Measurements from ENCODE around the gene FBXO46.

FBXO46 gene

DNA sequence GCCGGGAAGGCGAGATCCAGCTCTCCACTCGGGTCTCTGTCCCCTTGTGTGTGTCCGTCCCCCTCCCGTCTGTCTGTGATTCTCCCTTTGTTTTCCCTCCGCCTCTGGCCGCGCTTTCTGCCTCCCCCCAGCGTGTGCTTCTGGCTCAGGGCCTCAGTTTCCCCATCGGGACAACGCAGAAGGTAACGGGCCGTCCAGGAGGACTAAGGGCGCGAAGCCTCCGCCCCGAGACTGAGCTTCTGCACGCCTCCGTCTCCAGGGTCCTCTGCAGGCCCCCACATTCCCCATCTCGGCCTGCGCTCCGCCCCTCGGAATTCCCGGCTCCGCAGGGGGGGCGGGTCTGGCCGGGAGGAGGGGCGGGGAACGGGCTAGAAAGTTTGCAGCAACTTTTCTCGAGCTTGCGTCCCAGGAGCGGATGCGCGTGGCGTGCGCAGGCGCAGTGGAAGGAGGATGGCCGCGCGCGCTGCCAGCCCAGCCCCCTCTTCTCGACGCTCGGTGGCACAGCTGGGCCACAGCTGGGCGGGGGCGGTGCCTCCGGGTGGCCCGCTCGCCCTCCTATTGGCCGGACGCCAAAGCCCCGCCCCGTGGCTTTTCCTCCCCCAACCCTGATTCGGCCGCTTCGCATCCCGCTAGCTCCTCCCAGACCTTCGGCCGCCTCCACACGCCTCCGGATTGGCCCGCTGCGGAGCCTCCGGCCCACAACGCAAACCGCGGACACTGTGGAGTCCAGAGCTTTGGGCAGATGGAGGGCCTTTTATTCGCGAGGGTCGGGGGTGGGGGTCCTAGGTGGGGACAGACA is 38.5 kb upstream of the FBXO46 start, which contains the start of gene SIX5:
Gene SIX5, minus strand, starts transcription at position 269 of the 799 bp plus-strand sequence. CDS start 408 bp downstream, outside the sequence.
- ATAC-seq = peak; percentile 74
- H3K27ac Mint-ChIP-seq = peak within 1 kb of the TSS; percentile 85
- H3K9me3 Mint-ChIP-seq = no peaks in the 10 kb centered on the region

DNA sequence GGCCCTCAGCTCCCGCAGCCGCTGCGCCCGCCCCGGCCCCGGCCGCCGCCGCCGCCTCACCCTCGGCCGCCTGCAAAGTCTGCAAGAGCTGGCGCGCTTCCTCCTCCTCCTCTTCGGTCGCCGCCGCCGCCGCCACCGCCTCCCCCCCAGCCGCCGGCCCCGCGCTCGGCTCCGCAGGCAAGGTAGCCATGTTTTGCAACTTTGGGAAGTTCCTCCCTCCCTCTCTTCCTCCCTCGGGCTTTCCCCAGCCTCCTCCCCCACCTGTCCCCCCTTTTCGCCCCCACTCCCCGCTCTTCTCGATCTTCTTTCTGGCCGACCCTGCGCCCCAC is 37.9 kb upstream of the FBXO46 start:
- Mint-ChIP-seq H3K36me3 (peaks cover 12% of the 10 kb centered on the region), H3K27ac (peak overlapping the region; percentile 85), H3K9me3 (no peaks in the 10 kb centered on the region), H3K4me1 (peaks cover 23% of the 10 kb centered on the region), H3K4me3 (peak overlapping the region; percentile 90)
- ATAC-seq (no peak), DNase-seq (ENCODE audit: low spot score in 2 of 2) (peak in 1 of 2 donors; percentile 49)

More for the DNA sequence above, 38.5 kb upstream of the FBXO46 start, which contains the start of gene SIX5:
- DNase-seq (ENCODE audit: low spot score in 2 of 2) = peak; percentile 97 to 99
- peak within 1 kb of the TSS; percentile 90 for H3K4me3 Mint-ChIP-seq
- peaks cover 12% of the 10 kb centered on the region for H3K36me3 Mint-ChIP-seq
- peaks cover 23% of the 10 kb centered on the region for H3K4me1 Mint-ChIP-seq

DNA sequence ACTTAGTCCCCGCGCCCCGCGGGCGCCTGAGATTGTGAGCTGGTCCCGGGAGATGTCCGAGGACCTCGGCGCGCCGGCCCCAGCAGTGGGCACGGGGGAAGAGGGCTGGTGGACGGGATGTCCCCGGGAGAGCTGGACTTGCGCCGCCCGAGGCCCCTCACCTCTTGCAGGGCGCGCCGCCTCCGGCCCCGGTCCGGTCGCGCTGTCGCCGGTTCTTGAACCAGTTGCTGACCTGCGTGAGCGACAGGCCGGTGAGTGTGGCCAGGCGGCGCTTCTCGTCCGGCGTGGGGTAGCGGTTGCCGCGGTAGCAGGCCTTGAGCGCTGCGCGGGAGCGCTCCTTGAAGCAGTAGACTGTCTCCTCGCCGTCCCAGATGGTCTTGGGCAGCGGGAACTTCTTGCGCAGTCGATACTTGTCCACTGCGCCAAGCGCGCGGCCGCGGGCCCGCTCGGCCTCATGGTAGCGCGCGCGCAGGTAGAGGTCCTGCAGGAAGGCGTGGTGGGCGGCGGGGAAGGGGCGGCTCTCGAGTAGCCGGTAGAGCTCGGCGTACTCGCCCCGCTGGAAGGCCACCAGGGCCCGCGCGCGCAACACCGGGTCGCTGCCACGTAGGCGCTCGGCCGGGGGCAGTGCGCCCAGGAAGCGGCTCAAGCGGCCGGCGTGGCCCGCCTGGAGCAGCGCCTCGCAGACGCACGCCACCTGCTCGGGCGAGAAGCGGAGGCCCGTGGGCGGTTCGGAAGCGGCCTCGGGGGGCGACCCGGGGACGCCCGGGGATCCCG is 37.4 kb upstream of the FBXO46 start:
- Mint-ChIP-seq H3K4me3 (peak overlapping the region; percentile 90), H3K4me1 (peaks cover 23% of the 10 kb centered on the region), H3K9me3 (no peaks in the 10 kb centered on the region), H3K27ac (no peak overlapping the region), H3K36me3 (peaks cover 12% of the 10 kb centered on the region)
- DNase-seq (ENCODE audit: low spot score in 2 of 2) = peak in 1 of 2 donors; percentile 78
- ATAC-seq = no peak

DNA sequence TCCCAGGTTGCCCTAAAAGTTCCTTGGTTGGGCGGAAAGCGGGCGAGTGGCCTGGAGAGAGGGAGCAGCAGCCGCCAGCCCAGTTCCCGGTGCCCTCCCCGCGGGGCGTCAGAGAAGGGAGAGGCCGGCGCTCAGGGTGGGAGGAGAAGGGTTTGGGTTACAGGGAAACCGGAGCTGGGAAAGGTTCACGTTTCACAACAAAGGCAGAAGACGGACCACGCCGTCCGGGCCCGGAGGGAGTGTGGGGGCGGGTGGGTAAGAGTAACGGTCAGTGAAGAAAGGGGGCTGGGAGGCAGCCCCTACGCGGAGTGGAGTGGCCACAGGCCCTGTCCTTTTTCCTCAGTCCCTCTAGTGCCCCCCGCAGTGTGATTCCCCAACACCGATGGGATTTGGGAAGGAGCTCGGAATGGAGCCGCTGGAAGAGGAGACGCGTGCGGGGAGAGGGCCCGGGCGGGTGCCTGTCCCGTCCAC is 36.7 kb upstream of the FBXO46 start:
- peaks cover 23% of the 10 kb centered on the region for H3K4me1 Mint-ChIP-seq
- peak overlapping the region; percentile 32 for H3K27ac Mint-ChIP-seq
- H3K9me3 Mint-ChIP-seq = no peaks in the 10 kb centered on the region
- H3K36me3 Mint-ChIP-seq = peaks cover 12% of the 10 kb centered on the region
- ATAC-seq = no peak
- peak overlapping the region; percentile 90 for H3K4me3 Mint-ChIP-seq
- no peak for DNase-seq (ENCODE audit: low spot score in 2 of 2)

DNA sequence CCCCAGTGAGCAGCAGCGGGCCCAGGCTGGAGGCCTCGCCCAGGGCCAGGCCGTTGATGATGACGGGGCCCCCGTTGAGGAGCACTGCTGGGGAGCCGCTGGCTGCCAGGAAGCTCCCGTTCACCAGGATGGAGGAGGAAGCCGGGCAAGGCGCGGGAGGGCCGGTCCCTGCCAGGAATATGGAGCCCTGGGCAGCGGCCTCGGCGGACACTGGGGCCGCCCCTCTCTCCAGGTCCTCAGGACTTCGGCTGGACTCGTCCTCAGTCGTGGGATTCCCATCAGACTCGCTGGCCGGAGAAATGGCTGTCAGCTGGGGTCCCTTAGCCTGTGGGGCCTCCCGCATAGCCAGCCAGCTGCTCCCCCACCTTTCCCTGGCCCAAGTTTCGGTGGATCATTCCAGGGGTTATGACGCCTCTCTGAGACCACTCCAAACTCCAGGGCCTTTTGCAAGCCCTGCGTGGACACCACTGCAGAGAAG is 36.2 kb upstream of the FBXO46 start:
- Mint-ChIP-seq H3K36me3 (peaks cover 12% of the 10 kb centered on the region), H3K4me1 (peaks cover 23% of the 10 kb centered on the region), H3K9me3 (no peaks in the 10 kb centered on the region), H3K4me3 (peak overlapping the region; percentile 90), H3K27ac (peak overlapping the region; percentile 32)
- no peak for DNase-seq (ENCODE audit: low spot score in 2 of 2)
- ATAC-seq = no peak

DNA sequence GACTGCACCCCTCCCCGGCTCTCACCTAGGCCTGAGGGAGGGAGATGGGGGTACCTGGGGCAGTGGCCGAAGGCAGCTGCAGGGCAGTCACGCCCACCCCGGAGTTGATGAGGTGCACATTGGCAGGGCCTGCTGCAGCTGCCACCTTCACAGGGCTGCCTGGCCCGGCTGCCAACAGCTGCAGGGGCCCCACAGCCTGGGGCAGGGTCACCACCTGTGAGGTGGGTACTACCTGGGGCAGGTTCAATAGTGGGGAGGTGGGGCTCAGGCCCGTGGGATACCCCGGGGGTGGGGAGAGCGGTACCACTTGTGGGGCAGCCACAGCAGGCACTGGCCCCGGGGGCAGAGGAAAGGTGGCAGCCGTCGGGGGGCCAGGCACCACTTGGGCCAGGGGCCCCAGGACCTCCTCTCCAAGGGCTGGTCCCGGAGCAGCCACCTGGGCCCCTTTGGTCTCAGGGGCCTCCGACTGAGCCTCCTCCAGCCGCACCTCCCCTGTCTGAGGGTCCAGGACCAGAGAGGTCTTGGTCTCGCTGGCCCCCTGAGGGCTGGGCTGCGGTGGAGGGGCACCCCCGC is 35.7 kb upstream of the FBXO46 start:
- DNase-seq (ENCODE audit: low spot score in 2 of 2) (no peak), ATAC-seq (no peak)
- H3K4me3 Mint-ChIP-seq = no peak overlapping the region
- H3K27ac Mint-ChIP-seq = no peak overlapping the region
- peaks cover 23% of the 10 kb centered on the region for H3K4me1 Mint-ChIP-seq
- no peaks in the 10 kb centered on the region for H3K9me3 Mint-ChIP-seq
- H3K36me3 Mint-ChIP-seq = peaks cover 12% of the 10 kb centered on the region

DNA sequence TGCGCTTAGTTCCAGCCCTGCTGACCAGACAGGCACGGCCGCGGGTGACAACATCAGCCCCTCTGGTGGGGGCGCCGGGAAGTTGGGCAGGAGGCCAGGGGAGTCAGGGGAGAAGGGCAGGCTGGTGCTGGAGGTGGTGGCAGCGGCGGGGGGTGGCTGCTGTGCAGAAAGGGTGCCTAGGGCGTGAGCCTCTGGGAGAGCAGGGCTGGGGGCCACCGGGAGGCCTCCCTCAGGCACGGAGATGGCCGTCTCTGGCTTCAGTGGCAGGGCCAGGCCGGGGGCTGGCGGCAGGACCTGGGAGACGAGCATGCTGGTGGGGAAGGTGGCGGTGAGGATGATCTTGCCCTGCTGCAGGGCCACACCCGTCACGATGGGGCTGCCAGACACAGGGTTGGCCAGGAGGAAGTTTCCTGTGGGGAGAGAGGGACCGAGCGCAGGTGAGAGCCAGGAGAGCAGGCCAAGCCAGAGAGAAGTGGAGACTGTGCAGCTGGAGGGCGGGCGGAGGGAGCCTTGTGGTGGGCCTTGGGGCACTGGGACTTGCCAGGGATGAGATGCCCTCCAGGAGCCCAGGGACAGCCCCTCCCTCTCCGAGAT is 35.1 kb upstream of the FBXO46 start:
- no peak overlapping the region for H3K27ac Mint-ChIP-seq
- H3K4me1 Mint-ChIP-seq = peaks cover 17% of the 10 kb centered on the region
- ATAC-seq (no peak), DNase-seq (ENCODE audit: low spot score in 2 of 2) (no peak)
- no peaks in the 10 kb centered on the region for H3K9me3 Mint-ChIP-seq
- H3K36me3 Mint-ChIP-seq = peaks cover 12% of the 10 kb centered on the region
- no peak overlapping the region for H3K4me3 Mint-ChIP-seq

DNA sequence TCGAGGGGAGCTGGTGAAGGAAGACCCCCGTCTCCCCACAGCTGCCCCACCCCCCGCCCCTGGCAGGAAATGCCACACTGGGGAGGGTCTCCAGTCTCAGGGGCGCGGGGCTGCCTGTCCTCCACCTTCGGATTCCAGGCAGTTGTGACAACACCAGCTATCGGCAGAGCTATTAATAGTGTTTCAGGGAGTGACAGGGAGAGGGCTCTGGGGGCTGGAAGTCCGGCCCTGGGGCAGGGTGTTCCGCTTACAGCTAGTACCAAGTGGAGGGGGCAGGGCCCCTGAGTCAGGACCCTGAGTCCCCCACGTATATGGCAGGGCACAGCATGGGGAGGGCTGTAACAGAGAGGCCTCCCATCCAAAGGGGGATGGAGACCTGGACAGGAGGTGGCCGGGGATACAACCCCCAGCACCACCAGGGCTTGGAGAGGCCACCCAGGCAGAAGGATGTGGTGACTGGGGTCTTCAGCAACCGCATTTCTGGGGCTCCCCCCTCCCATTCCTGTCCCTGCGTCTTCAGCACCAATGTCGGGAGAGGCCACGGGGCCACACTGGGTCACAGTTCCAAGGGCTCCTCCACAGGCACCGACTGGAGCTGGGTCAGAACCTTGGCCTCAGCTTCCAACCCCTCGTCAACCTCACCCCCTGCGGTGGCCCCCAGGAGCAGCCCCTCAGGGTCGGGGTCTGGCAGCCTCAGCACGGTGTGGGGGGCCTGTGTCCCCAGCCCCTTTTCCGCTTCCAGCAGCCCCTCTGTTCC is 34.4 kb upstream of the FBXO46 start:
- no peak for DNase-seq (ENCODE audit: low spot score in 2 of 2)
- H3K4me3 Mint-ChIP-seq = no peak overlapping the region
- H3K27ac Mint-ChIP-seq = peak overlapping the region; percentile 40
- peaks cover 10% of the 10 kb centered on the region for H3K4me1 Mint-ChIP-seq
- no peaks in the 10 kb centered on the region for H3K9me3 Mint-ChIP-seq
- H3K36me3 Mint-ChIP-seq = peaks cover 12% of the 10 kb centered on the region
- ATAC-seq = no peak

DNA sequence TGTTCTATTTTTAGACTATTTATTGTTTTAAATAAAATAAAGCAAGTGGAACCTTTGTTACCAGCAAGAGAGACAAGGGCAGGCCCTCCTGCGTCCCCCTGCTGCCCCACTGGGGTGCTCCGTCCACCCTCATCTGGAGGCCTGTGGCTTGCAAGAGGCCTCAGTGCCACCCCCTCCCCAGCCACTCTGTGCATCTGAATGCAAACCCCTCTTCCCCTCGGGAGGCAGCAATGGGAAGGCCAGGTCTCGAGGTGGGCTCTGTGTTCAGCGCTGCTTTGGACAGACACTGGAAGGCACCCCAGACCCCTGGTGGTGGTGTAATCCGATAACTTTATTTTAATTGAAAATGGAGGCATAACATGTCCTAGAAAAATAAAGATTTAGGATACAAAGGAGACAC is 33.8 kb upstream of the FBXO46 start:
- Mint-ChIP-seq H3K4me1 (peaks cover 7% of the 10 kb centered on the region), H3K36me3 (peaks cover 6% of the 10 kb centered on the region), H3K9me3 (no peaks in the 10 kb centered on the region), H3K4me3 (no peak overlapping the region), H3K27ac (peak overlapping the region; percentile 40)
- DNase-seq (ENCODE audit: low spot score in 2 of 2) (no peak), ATAC-seq (no peak)

DNA sequence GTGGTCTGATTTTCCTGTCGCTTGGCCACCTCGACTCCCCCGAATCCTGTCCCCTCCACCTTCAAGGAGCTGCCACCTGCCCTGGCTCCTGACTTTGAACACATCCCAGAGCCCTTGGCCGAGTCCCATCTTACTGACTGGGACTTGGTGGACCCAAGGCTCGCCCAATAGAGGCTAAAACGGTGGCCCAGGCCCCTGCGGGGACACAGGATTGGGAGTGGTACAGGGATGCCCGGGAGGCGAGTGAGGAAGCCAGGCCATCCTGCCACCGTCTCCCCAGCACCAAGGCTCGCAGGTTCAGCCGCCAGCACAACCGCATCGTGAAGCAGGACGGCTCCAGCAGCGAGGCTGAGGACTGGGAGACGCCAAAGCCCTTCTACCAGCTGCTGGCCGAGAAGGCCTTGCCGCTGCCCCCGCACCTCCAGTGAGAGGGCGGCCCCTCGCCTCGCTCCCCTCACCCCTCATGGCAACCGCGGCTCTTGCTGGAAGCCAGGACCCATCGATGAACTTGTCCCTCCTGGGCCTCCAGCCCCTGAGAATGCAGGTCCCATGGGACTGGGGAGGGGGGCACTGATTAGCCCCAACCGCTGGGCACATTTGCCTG is 33.1 kb upstream of the FBXO46 start:
- Mint-ChIP-seq H3K36me3 (no peaks in the 10 kb centered on the region), H3K4me1 (peaks cover under 1% of the 10 kb centered on the region), H3K4me3 (no peak overlapping the region), H3K9me3 (no peaks in the 10 kb centered on the region), H3K27ac (no peak overlapping the region)
- DNase-seq (ENCODE audit: low spot score in 2 of 2) = no peak
- ATAC-seq = no peak

DNA sequence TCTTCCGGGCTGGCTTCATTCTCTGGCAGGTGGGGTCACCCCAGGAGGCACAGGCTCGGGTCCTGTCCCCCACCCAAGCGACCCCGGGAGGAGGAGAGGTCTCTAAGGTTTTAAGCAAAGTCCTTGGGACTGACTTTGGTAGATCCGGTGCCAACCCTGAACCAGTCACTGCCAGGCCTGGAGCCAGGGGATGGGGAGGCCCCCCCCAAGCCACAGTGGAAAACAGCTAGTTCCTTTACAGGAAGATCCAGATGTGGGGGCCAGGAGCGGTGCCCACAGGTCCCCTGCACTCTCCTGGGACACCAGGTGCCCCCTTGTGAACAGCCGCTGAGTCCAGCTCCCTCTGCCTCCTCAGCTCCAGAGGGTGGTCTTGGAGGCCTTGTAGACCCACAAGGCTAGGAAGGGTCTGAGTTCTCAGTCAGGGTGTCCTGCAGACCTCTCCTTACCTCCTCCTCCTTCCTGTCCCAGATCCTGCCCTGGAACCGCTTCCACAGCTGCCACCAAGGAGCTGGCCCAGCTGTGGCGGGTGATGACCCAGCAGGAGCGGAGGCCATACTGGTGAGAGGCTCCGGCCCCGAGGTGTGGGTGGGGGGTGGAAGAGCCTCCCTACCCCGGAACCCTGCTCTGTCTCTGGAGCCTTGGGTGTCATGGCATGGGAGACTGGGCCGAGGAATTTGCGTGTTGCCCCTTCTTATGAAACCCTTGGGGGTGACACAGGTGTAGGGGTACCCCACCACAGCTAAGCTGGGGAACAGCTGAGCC is 32.4 kb upstream of the FBXO46 start:
- no peak overlapping the region for H3K27ac Mint-ChIP-seq
- no peaks in the 10 kb centered on the region for H3K4me1 Mint-ChIP-seq
- H3K36me3 Mint-ChIP-seq = no peaks in the 10 kb centered on the region
- no peak for ATAC-seq
- H3K9me3 Mint-ChIP-seq = no peaks in the 10 kb centered on the region
- no peak overlapping the region for H3K4me3 Mint-ChIP-seq
- no peak for DNase-seq (ENCODE audit: low spot score in 2 of 2)

DNA sequence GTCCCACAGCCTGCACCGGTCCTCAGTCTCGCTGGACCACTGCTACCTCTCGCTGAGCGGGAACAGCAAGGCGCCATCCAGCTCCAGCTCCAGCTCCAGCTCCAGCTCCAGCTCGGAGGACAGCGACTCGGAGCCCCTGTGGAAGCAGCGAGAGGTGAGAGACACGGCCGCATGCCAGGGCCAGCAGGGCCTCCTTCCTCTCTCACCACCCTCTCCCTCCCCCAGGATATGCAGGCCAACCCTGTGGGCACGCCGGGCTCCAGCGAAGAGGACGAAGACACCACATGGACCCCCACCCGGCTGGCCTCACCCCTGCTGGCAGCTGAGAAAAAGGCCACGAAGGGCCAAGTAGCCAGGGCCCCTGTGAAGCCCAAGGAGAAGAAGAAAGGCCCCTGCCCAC is 31.0 kb upstream of the FBXO46 start:
- H3K36me3 Mint-ChIP-seq = no peaks in the 10 kb centered on the region
- no peak overlapping the region for H3K27ac Mint-ChIP-seq
- ATAC-seq (no peak), DNase-seq (ENCODE audit: low spot score in 2 of 2) (no peak)
- H3K4me1 Mint-ChIP-seq = no peaks in the 10 kb centered on the region
- H3K4me3 Mint-ChIP-seq = no peak overlapping the region
- H3K9me3 Mint-ChIP-seq = no peaks in the 10 kb centered on the region

DNA sequence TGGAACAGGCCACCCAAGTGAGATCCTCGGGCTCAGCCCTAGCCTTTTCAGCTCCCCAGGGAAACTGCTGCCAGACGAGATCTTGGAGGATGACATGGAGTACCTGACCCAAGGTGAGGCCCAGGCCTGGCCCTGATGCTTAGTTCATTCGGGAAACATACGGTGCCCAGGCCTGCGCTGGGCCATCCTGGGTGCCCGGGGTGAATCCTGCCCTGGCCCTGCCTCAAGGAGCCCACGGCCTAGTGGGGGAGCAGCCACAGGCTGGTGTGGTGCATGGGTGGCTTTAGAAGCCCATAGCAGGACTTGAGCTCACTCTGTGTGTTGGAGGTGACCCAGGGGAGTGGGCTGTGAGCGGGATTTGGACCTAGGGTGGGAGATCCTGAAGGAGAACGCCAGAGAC is 28.2 kb upstream of the FBXO46 start:
- Mint-ChIP-seq H3K4me3 (no peak overlapping the region), H3K9me3 (no peaks in the 10 kb centered on the region), H3K4me1 (no peaks in the 10 kb centered on the region), H3K27ac (no peak overlapping the region), H3K36me3 (no peaks in the 10 kb centered on the region)
- peak; percentile 25 for ATAC-seq
- no peak for DNase-seq (ENCODE audit: low spot score in 2 of 2)

DNA sequence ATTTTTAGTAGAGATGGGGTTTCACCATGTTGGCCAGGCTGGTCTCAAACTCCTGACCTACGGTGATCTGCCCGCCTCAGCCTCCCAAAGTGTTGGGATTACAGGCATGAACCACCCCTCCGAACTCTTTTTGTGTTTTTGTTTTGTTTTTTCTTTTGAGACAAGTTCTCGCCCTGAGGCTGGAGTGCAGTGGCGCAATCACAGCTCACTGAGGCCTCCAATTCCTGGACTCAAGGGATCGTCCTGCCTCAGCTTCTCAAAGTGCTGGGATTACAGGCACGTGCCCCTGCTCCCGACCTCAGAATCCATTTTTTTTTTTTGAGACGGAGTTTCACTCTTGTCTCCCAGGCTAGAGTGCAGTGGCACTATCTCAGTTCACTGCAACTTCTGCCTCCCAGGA is 27.0 kb upstream of the FBXO46 start:
- no peaks in the 10 kb centered on the region for H3K9me3 Mint-ChIP-seq
- no peaks in the 10 kb centered on the region for H3K36me3 Mint-ChIP-seq
- DNase-seq (ENCODE audit: low spot score in 2 of 2) = no peak
- no peaks in the 10 kb centered on the region for H3K4me1 Mint-ChIP-seq
- ATAC-seq = no peak
- no peak overlapping the region for H3K27ac Mint-ChIP-seq
- no peak overlapping the region for H3K4me3 Mint-ChIP-seq
